Neural progenitor cell (in vitro differentiated cells): Measurements from ENCODE around the gene NAAA. TPM values are rescaled to one million over a fixed set of nuclear protein-coding genes. Genes with fewer than 3 reads are reported as not detected.

ENCODE experiments used
- DNase-seq: peaks from one replicate; pipeline ENCODE4 v3.0.0-alpha.2; 2016; ENCODE audit warnings: low spot score
- H2AFZ ChIP-seq: fragments of 200-600 bp; sonication (generic); replicated peaks from 2 replicates; pipeline ENCODE4 v1.6.1; 2016; ENCODE audit warnings: antibody characterized with exemption
- H3F3A ChIP-seq: fragments of 200-600 bp; sonication (generic); 2 replicates; pipeline ENCODE4 v1.6.1; 2016; ENCODE audit warnings: antibody characterized with exemption, low read depth
- H3K27ac ChIP-seq: fragments of 200-600 bp; sonication (generic); 2 replicates; pipeline ENCODE4 v1.5.1; 2016; ENCODE audit warnings: mild to moderate bottlenecking
- H3K27me3 ChIP-seq: fragments of 200-600 bp; sonication (generic); 2 replicates; pipeline ENCODE4 v1.6.1; 2016; ENCODE audit warnings: mild to moderate bottlenecking, moderate library complexity
- H3K36me3 ChIP-seq: fragments of 200-600 bp; sonication (generic); 2 replicates; pipeline ENCODE4 v1.5.1; 2016
- H3K4me1 ChIP-seq: fragments of 200-600 bp; sonication (generic); 2 replicates; pipeline ENCODE4 v1.6.1; 2016; ENCODE audit warnings: mixed run types
- H3K4me2 ChIP-seq: fragments of 200-600 bp; sonication (generic); 2 replicates; pipeline ENCODE4 v1.6.1; 2016
- H3K4me3 ChIP-seq: fragments of 200-600 bp; sonication (generic); 2 replicates; pipeline ENCODE4 v1.5.1; 2016
- H3K79me2 ChIP-seq: fragments of 200-600 bp; sonication (generic); 2 replicates; pipeline ENCODE4 v1.6.1; 2016; ENCODE audit warnings: low read depth
- H3K9ac ChIP-seq: fragments of 200-600 bp; sonication (generic); 2 replicates; pipeline ENCODE4 v1.6.1; 2016
- H3K9me3 ChIP-seq: fragments of 200-600 bp; sonication (generic); 2 replicates; pipeline ENCODE4 v1.5.1; 2016; ENCODE audit warnings: low read depth
- H4K20me1 ChIP-seq: fragments of 200-600 bp; sonication (generic); 2 replicates; pipeline ENCODE4 v1.6.1; 2016; ENCODE audit warnings: low read depth
- H3K27ac Mint-ChIP-seq: 3 replicates; pipeline ENCODE4 v1.8.0; 2021; ENCODE audit warnings: mixed read lengths
- H3K27me3 Mint-ChIP-seq: 2 replicates; pipeline ENCODE4 v1.8.0; 2022; ENCODE audit warnings: low read depth, mild to moderate bottlenecking, inconsistent platforms, moderate library complexity, mixed read lengths; ENCODE audit not compliant: insufficient read depth
- H3K36me3 Mint-ChIP-seq: 3 replicates; pipeline ENCODE4 v1.8.0; 2021; ENCODE audit warnings: mixed read lengths
- H3K4me1 Mint-ChIP-seq: 3 replicates; pipeline ENCODE4 v1.8.0; 2021; ENCODE audit warnings: mixed read lengths
- H3K4me3 Mint-ChIP-seq: 3 replicates; pipeline ENCODE4 v1.8.0; 2021; ENCODE audit warnings: mild to moderate bottlenecking, moderate library complexity, mixed read lengths
- H3K9me3 Mint-ChIP-seq: 3 replicates; pipeline ENCODE4 v1.8.0; 2020; ENCODE audit warnings: mixed read lengths
- CTCF ChIP-seq: fragments of 200-600 bp; sonication (generic); IDR thresholded peaks from 2 replicates; pipeline ENCODE4 v1.5.1; 2017; ENCODE audit warnings: antibody characterized with exemption, mild to moderate bottlenecking
- EZH2 ChIP-seq: fragments of 200-600 bp; sonication (generic); IDR thresholded peaks from 2 replicates; pipeline ENCODE4 v1.6.1; 2017; ENCODE audit warnings: antibody characterized with exemption, mild to moderate bottlenecking, moderate library complexity
- EZH2phosphoT487 ChIP-seq: fragments of 200-600 bp; sonication (generic); IDR thresholded peaks from 2 replicates; pipeline ENCODE4 v1.6.1; 2017; ENCODE audit warnings: antibody characterized with exemption
- total RNA-seq: library from RNA; depleted of rRNA; stranded (reverse); fragments of >200 nt; gene quantifications from 2 replicates; pipeline ENCODE4 v1.2.3, GENCODE V29; 2015; ENCODE audit warnings: low replicate concordance

NAAA gene
- total RNA-seq, 1 donor from 2014 or later = 0.07 TPM

DNA sequence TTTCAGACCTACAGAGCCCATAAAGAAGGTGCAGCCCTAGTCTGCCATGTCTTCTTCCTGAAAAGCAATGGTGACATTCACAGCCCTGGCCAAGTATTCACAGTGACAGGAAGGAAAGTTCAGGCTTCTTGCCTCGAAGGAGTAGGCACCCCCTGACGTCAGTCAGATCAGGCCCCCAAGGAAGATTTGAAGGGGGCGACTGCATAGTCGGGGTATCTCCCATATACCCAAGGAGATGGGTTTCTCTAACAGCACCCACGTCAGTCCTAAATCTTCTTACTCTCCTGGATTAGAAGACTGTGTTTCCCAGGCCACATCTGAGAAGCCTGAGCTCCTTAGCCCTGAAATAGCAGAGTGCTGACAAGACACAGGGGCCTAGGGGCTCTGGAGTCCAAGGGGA, 38.5 kb downstream of the NAAA start, which contains the start of gene PPEF2:
Gene PPEF2, minus strand, starts transcription at position 101 of the 400 bp plus-strand sequence. CDS start 6,127 bp downstream, outside the sequence.
- no peak within 1 kb of the TSS for H3K27ac Mint-ChIP-seq
- H3K36me3 Mint-ChIP-seq = peaks cover 2% of the 10 kb centered on the region
- no peak for TF ChIP-seq EZH2phosphoT487
- no peak for TF ChIP-seq EZH2
- no peak for TF ChIP-seq CTCF
- Histone ChIP-seq H3F3A (no peaks in the 10 kb centered on the region), H2AFZ (no peak within 1 kb of the TSS), H3K27me3 (no peaks in the 10 kb centered on the region), H3K79me2 (no peaks in the 10 kb centered on the region), H3K27ac (no peak within 1 kb of the TSS), H4K20me1 (no peaks in the 10 kb centered on the region), H3K4me3 (no peak within 1 kb of the TSS), H3K4me1 (no peaks in the 10 kb centered on the region), H3K9ac (no peak within 1 kb of the TSS), H3K36me3 (no peaks in the 10 kb centered on the region), H3K4me2 (no peak within 1 kb of the TSS), H3K9me3 (no peaks in the 10 kb centered on the region)
- peaks cover 8% of the 10 kb centered on the region for H3K9me3 Mint-ChIP-seq
- H3K4me1 Mint-ChIP-seq = no peaks in the 10 kb centered on the region
- peaks cover 3% of the 10 kb centered on the region for H3K27me3 Mint-ChIP-seq
- H3K4me3 Mint-ChIP-seq = no peak within 1 kb of the TSS
- DNase-seq = no peak

DNA sequence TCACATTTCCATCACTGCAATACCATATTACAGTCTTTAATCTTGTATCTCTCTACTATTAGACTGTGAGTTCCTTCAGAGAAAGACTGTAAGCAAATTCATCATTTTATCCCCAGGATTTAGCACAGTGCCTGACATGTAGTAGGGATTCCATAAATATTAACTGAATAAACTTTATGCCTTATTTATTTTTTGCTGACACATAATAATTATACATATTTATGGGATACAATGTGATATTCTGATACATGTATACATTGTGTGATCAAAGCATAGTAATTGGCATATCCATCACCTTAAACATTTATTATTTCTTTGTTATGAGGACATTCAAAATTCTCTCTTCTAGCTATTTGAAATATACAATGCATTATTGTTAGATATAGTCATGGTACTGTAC, 42.3 kb downstream of the NAAA start:
- no peaks in the 10 kb centered on the region for H3K4me1 Mint-ChIP-seq

GRCh38 chr4:75895744-75896314, 45.0 kb downstream of the NAAA start:
- H3K79me2 ChIP-seq = no peaks in the 10 kb centered on the region
- H3K4me2 ChIP-seq = no peak overlapping the region
- no peaks in the 10 kb centered on the region for H4K20me1 ChIP-seq
- Mint-ChIP-seq H3K9me3 (peaks cover 8% of the 10 kb centered on the region), H3K27ac (no peak overlapping the region), H3K27me3 (peaks cover 6% of the 10 kb centered on the region), H3K4me1 (no peaks in the 10 kb centered on the region), H3K36me3 (peaks cover 2% of the 10 kb centered on the region), H3K4me3 (no peak overlapping the region)
- H3K27ac ChIP-seq = no peak overlapping the region
- H3F3A ChIP-seq = no peaks in the 10 kb centered on the region
- no peaks in the 10 kb centered on the region for H3K4me1 ChIP-seq
- H3K9me3 ChIP-seq = no peaks in the 10 kb centered on the region
- peak; percentile 31 for DNase-seq
- H3K27me3 ChIP-seq = no peaks in the 10 kb centered on the region
- H3K9ac ChIP-seq = no peak overlapping the region
- TF ChIP-seq EZH2 = no peak
- no peak for TF ChIP-seq EZH2phosphoT487
- peak; percentile 75 for TF ChIP-seq CTCF
- no peak overlapping the region for H2AFZ ChIP-seq
- H3K4me3 ChIP-seq = no peak overlapping the region
- no peaks in the 10 kb centered on the region for H3K36me3 ChIP-seq

More for the DNA sequence above, 42.3 kb downstream of the NAAA start:
- no peak overlapping the region for H3K4me2 ChIP-seq
- H3K4me1 ChIP-seq = no peaks in the 10 kb centered on the region
- Mint-ChIP-seq H3K9me3 (peaks cover 8% of the 10 kb centered on the region), H3K36me3 (peaks cover 2% of the 10 kb centered on the region), H3K27me3 (peaks cover 6% of the 10 kb centered on the region), H3K4me3 (no peak overlapping the region), H3K27ac (no peak overlapping the region)
- H3K9me3 ChIP-seq = no peaks in the 10 kb centered on the region
- no peaks in the 10 kb centered on the region for H4K20me1 ChIP-seq
- no peak overlapping the region for H2AFZ ChIP-seq
- no peaks in the 10 kb centered on the region for H3F3A ChIP-seq
- TF ChIP-seq CTCF (no peak), EZH2 (no peak), EZH2phosphoT487 (no peak)
- no peaks in the 10 kb centered on the region for H3K79me2 ChIP-seq
- H3K9ac ChIP-seq = no peak overlapping the region
- H3K4me3 ChIP-seq = no peak overlapping the region
- no peak overlapping the region for H3K27ac ChIP-seq
- H3K27me3 ChIP-seq = no peaks in the 10 kb centered on the region
- DNase-seq = no peak
- H3K36me3 ChIP-seq = no peaks in the 10 kb centered on the region
